CD4-positive, alpha-beta memory T cell (primary cell): ENCODE measurements around the gene TRIM8. TPM values are rescaled to one million over a fixed set of nuclear protein-coding genes. Genes with fewer than 3 reads are reported as not detected.

Experiments
- CTCF ChIA-PET: fragments of 350-600 bp; sonication (Branson Sonifier 250); formaldehyde crosslinking; loops from one replicate; lab custom pipeline; 2021; ENCODE audit warnings: inconsistent platforms; ENCODE audit not compliant: partially characterized antibody; lab: Charles Lee
- POLR2A ChIA-PET: fragments of 350-600 bp; sonication (Branson Sonifier 250); formaldehyde crosslinking; loops from one replicate; lab custom pipeline; 2021; ENCODE audit not compliant: partially characterized antibody; lab: Charles Lee
- DNase-seq, 5 donors: peaks; one replicate each; pipeline versions ENCODE4 v3.0.0 to v3.0.0-alpha.2; 2020 to 2022; ENCODE audit warnings: mixed read lengths in 1 of 5
- H3K27ac ChIP-seq: one replicate; pipeline ENCODE4 v1.7.0; 2013; ENCODE audit warnings: low read depth, low read length
- H3K27me3 ChIP-seq: 2 replicates; pipeline ENCODE4 v1.7.0; 2013; ENCODE audit warnings: mild to moderate bottlenecking, low read length, moderate library complexity; ENCODE audit not compliant: insufficient read depth
- H3K36me3 ChIP-seq: 2 replicates; pipeline ENCODE4 v1.7.0; 2013; ENCODE audit warnings: mild to moderate bottlenecking, low read length, moderate library complexity; ENCODE audit not compliant: insufficient read depth
- H3K4me1 ChIP-seq: 2 replicates; pipeline ENCODE4 v1.7.0; 2013; ENCODE audit warnings: mild to moderate bottlenecking, low read length, moderate library complexity; ENCODE audit not compliant: insufficient read depth
- H3K4me3 ChIP-seq, 2 donors: one replicate each; pipeline ENCODE4 v1.7.0; 2013; ENCODE audit warnings: low read length in 2 of 2, mild to moderate bottlenecking in 1 of 2
- H3K9me3 ChIP-seq, 2 donors: one replicate each; pipeline ENCODE4 v1.7.0; 2013; ENCODE audit warnings: low read length in 2 of 2, control low read depth in 1 of 2; ENCODE audit not compliant: control insufficient read depth in 1 of 2
- H3K27ac Mint-ChIP-seq, 7 donors: one replicate each; pipeline ENCODE4 v1.8.0; 2020 to 2021; ENCODE audit warnings: mixed read lengths in 7 of 7, mild to moderate bottlenecking in 6 of 7, inconsistent platforms in 3 of 7, moderate library complexity in 3 of 7
- H3K27me3 Mint-ChIP-seq, 2 donors: one replicate each; pipeline ENCODE4 v1.8.0; 2020 to 2021; ENCODE audit warnings: mixed read lengths in 2 of 2
- H3K36me3 Mint-ChIP-seq, 2 donors: one replicate each; pipeline ENCODE4 v1.8.0; 2020 to 2021; ENCODE audit warnings: mixed read lengths in 2 of 2, inconsistent platforms in 1 of 2, mild to moderate bottlenecking in 1 of 2
- H3K4me1 Mint-ChIP-seq, 4 donors: one replicate each; pipeline ENCODE4 v1.8.0; 2020 to 2021; ENCODE audit warnings: mixed read lengths in 4 of 4, mild to moderate bottlenecking in 1 of 4
- H3K4me3 Mint-ChIP-seq, 8 donors: one replicate each; pipeline ENCODE4 v1.8.0; 2020 to 2021; ENCODE audit warnings: mixed read lengths in 8 of 8, mild to moderate bottlenecking in 7 of 8, moderate library complexity in 6 of 8, inconsistent platforms in 3 of 8
- H3K9me3 Mint-ChIP-seq, 8 donors: one replicate each; pipeline ENCODE4 v1.8.0; 2020 to 2021; ENCODE audit warnings: mixed read lengths in 8 of 8, mild to moderate bottlenecking in 5 of 8, inconsistent platforms in 3 of 8, moderate library complexity in 1 of 8
- intact Hi-C: fragments of 100-400 bp; cut with micrococcal nuclease; formaldehyde crosslinking; loops from one replicate; pipeline ENCODE4 v1.15.1; 2023
- polyA plus RNA-seq, 2 donors: library from polyadenylated mRNA; unstranded; fragments of 300-500 nt; fragmentation: Illumina TruSeq; gene quantifications; one replicate each; pipeline ENCODE4 v1.2.3, GENCODE V29; 2021
- total RNA-seq, 2 experiments: library from RNA; stranded (reverse); gene quantifications; one replicate each; pipeline ENCODE4 v1.2.3, GENCODE V29; 2021

Gene TRIM8
- total and polyA plus RNA-seq, 4 experiments from 2014 or later: 33.0 to 71.6 (median 62.4) TPM

- Mint-ChIP-seq H3K36me3 (peaks cover 15 to 32% of the 10 kb centered on the region in 2 donors), H3K27me3 (no peaks in the 10 kb centered on the region), H3K4me3 (no peak overlapping the region), H3K9me3 (no peaks in the 10 kb centered on the region), H3K4me1 (peaks cover 25 to 37% (median 34%) of the 10 kb centered on the region in 4 donors), H3K27ac (peak overlapping the region in 5 of 7 donors; percentile 35 to 86 (median 48))
- intact Hi-C loops: no loop called here
- Histone ChIP-seq H3K4me3 (no peak overlapping the region), H3K4me1 (peaks cover 39% of the 10 kb centered on the region), H3K27me3 (no peaks in the 10 kb centered on the region), H3K36me3 (peaks cover 28% of the 10 kb centered on the region), H3K27ac (no peak overlapping the region), H3K9me3 (no peaks in the 10 kb centered on the region)
- CTCF ChIA-PET: interaction anchor here (0.5 to 2.0 kb wide), 6 partner anchors 18 to 137 kb away, joined by 3 to 9 read pairs (median 3); partner anchors contain the start of gene TRIM8
- no peak for DNase-seq
- POLR2A ChIA-PET: interaction anchor here (1.4 kb wide), 1 partner anchor 30 kb away, joined by 6 read pairs; no protein-coding TSS in a partner anchor
Measured at GRCh38 chr10:102614888-102615287, 29.4 kb upstream of the TRIM8 start.

GRCh38 chr10:102615361-102615760 lies 28.9 kb upstream of the TRIM8 start:
- H3K36me3 ChIP-seq: peaks cover 28% of the 10 kb centered on the region
- intact Hi-C loops: no loop called here
- no peak for DNase-seq

GRCh38 chr10:102616066-102616770 lies 28.1 kb upstream of the TRIM8 start:
- Mint-ChIP-seq H3K27me3 (no peaks in the 10 kb centered on the region), H3K9me3 (no peaks in the 10 kb centered on the region), H3K27ac (peak overlapping the region in 4 of 7 donors; percentile 11 to 62 (median 44)), H3K4me1 (peaks cover 19 to 31% (median 26%) of the 10 kb centered on the region in 4 donors), H3K4me3 (no peak overlapping the region), H3K36me3 (peaks cover 15 to 38% of the 10 kb centered on the region in 2 donors)
- Histone ChIP-seq H3K4me3 (no peak overlapping the region), H3K27ac (no peak overlapping the region), H3K9me3 (no peaks in the 10 kb centered on the region), H3K4me1 (peaks cover 37% of the 10 kb centered on the region), H3K36me3 (peaks cover 28% of the 10 kb centered on the region), H3K27me3 (no peaks in the 10 kb centered on the region)
- POLR2A ChIA-PET: interaction anchor here (1.4 kb wide), 1 partner anchor 29 kb away, joined by 6 read pairs; no protein-coding TSS in a partner anchor
- CTCF ChIA-PET: interaction anchor here (2.0 kb wide), 1 partner anchor 29 kb away, joined by 9 read pairs; the partner anchor contains the start of gene TRIM8
- DNase-seq: no peak
- intact Hi-C loops: no loop called here

More at GRCh38 chr10:102615361-102615760, 28.9 kb upstream of the TRIM8 start:
- Histone ChIP-seq H3K4me1 (peaks cover 38% of the 10 kb centered on the region), H3K27me3 (no peaks in the 10 kb centered on the region), H3K9me3 (no peaks in the 10 kb centered on the region), H3K27ac (no peak overlapping the region), H3K4me3 (no peak overlapping the region)
- Mint-ChIP-seq H3K4me1 (peaks cover 24 to 35% (median 32%) of the 10 kb centered on the region in 4 donors), H3K27ac (peak overlapping the region in 5 of 7 donors; percentile 11 to 86 (median 48)), H3K9me3 (no peaks in the 10 kb centered on the region), H3K27me3 (no peaks in the 10 kb centered on the region), H3K36me3 (peaks cover 15 to 32% of the 10 kb centered on the region in 2 donors), H3K4me3 (no peak overlapping the region)
- POLR2A ChIA-PET: interaction anchor here (1.4 kb wide), 1 partner anchor 29 kb away, joined by 6 read pairs; no protein-coding TSS in a partner anchor
- CTCF ChIA-PET: interaction anchor here (0.8 to 2.0 kb wide), 2 partner anchors 19 to 30 kb away, joined by 3 to 9 read pairs; partner anchors contain the start of gene TRIM8

GRCh38 chr10:102617041-102617440 lies 27.2 kb upstream of the TRIM8 start:
- no peaks in the 10 kb centered on the region for H3K27me3 ChIP-seq
- peak overlapping the region in 3 of 7 donors; percentile 18 to 79 (median 36) for H3K27ac Mint-ChIP-seq
- intact Hi-C loops: no loop called here
- peaks cover 28% of the 10 kb centered on the region for H3K36me3 ChIP-seq
- peaks cover 15 to 38% of the 10 kb centered on the region in 2 donors for H3K36me3 Mint-ChIP-seq
- H3K4me3 ChIP-seq: no peak overlapping the region
- DNase-seq: no peak
- H3K27ac ChIP-seq: no peak overlapping the region
- H3K4me1 ChIP-seq: peaks cover 35% of the 10 kb centered on the region
- no peaks in the 10 kb centered on the region for H3K9me3 Mint-ChIP-seq
- H3K9me3 ChIP-seq: no peaks in the 10 kb centered on the region
- H3K4me3 Mint-ChIP-seq: no peak overlapping the region
- H3K4me1 Mint-ChIP-seq: peaks cover 12 to 30% (median 20%) of the 10 kb centered on the region in 4 donors
- CTCF ChIA-PET: interaction anchor here (0.6 kb wide), 1 partner anchor 452 kb away, joined by 3 read pairs; no protein-coding TSS in a partner anchor
- POLR2A ChIA-PET: no interaction called here
- no peaks in the 10 kb centered on the region for H3K27me3 Mint-ChIP-seq

DNA sequence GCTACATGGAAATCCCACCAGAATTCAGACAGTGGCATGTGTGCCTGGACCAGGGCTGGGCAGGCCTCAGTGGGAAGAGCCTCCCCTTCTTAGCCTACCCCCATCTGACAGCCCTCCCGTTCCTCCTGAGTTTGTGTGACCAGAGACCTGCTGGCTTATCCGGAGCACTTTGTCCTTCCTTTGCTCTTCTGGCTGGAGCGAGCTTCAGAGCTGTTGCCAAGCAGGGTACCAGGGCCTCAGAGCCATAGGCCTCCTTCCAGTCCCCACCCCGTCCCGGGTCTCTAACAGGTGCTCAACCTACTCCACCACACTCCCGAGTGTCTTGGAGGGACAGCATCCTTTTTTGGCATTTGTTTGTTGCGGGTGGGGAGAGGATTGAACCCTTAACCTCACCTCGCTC lies 26.5 kb upstream of the TRIM8 start:
- Histone ChIP-seq H3K27ac (no peak overlapping the region), H3K4me3 (no peak overlapping the region), H3K27me3 (no peaks in the 10 kb centered on the region), H3K9me3 (no peaks in the 10 kb centered on the region), H3K4me1 (peaks cover 28% of the 10 kb centered on the region), H3K36me3 (peaks cover 28% of the 10 kb centered on the region)
- intact Hi-C loops: no loop called here
- Mint-ChIP-seq H3K9me3 (no peaks in the 10 kb centered on the region), H3K36me3 (peaks cover 15 to 37% of the 10 kb centered on the region in 2 donors), H3K27ac (peak overlapping the region in 3 of 7 donors; percentile 41 to 76 (median 75)), H3K4me1 (peaks cover 6 to 22% (median 12%) of the 10 kb centered on the region in 4 donors), H3K27me3 (no peaks in the 10 kb centered on the region), H3K4me3 (no peak overlapping the region)
- DNase-seq: no peak
- POLR2A ChIA-PET: no interaction called here
- CTCF ChIA-PET: interaction anchor here (0.6 to 1.1 kb wide), 2 partner anchors 23 to 101 kb away, joined by 3 read pairs; no protein-coding TSS in a partner anchor

DNA sequence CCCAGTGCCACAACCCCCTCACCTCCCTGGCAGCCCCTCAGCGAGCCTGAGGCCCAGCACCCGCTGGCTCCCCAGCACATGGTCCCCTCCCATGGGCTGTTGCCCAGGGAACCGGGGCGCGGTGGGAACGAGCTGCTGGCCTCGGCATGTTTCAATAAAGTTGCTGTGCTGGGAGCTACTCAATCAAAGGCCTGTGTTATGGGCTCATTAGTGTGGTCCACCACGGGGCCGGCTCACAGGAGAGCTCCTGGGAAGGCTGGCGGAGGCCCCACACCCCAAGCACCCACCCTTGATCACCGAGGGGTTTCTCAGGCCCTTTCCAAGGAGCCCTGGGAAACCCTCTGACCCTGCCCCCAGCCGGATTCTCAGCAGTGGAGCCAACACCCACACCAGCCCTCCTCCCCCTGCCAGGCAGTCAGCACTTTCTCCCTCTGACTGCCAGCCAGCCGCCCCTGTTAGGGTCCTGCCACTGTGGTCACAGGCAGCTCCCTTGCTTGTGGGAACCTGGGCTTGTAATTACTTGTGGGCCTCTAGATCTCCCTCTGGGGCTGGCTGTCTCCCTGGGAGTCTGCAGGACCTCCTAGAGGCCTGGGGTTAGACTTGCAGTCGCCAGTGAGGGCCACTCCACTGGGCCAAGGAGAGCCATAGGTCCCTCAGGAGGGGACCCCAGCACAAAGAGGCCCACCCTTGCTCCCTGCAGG lies 24.8 kb upstream of the TRIM8 start:
- Histone ChIP-seq H3K27ac (no peak overlapping the region), H3K27me3 (no peaks in the 10 kb centered on the region), H3K9me3 (no peaks in the 10 kb centered on the region), H3K36me3 (peaks cover 28% of the 10 kb centered on the region), H3K4me3 (no peak overlapping the region), H3K4me1 (peaks cover 15% of the 10 kb centered on the region)
- Mint-ChIP-seq H3K36me3 (peaks cover 15 to 37% of the 10 kb centered on the region in 2 donors), H3K4me3 (no peak overlapping the region), H3K27ac (peak overlapping the region in 2 of 7 donors; percentile 22 to 42), H3K4me1 (peaks cover 0 to 12% (median 5%) of the 10 kb centered on the region in 4 donors), H3K9me3 (no peaks in the 10 kb centered on the region), H3K27me3 (no peaks in the 10 kb centered on the region)
- ChIA-PET POLR2A (no interaction called here), CTCF (no interaction called here)
- intact Hi-C loops: no loop called here
- no peak for DNase-seq
